ENCODE measurements around the gene LRRC41.

The LRRC41 gene

DNA sequence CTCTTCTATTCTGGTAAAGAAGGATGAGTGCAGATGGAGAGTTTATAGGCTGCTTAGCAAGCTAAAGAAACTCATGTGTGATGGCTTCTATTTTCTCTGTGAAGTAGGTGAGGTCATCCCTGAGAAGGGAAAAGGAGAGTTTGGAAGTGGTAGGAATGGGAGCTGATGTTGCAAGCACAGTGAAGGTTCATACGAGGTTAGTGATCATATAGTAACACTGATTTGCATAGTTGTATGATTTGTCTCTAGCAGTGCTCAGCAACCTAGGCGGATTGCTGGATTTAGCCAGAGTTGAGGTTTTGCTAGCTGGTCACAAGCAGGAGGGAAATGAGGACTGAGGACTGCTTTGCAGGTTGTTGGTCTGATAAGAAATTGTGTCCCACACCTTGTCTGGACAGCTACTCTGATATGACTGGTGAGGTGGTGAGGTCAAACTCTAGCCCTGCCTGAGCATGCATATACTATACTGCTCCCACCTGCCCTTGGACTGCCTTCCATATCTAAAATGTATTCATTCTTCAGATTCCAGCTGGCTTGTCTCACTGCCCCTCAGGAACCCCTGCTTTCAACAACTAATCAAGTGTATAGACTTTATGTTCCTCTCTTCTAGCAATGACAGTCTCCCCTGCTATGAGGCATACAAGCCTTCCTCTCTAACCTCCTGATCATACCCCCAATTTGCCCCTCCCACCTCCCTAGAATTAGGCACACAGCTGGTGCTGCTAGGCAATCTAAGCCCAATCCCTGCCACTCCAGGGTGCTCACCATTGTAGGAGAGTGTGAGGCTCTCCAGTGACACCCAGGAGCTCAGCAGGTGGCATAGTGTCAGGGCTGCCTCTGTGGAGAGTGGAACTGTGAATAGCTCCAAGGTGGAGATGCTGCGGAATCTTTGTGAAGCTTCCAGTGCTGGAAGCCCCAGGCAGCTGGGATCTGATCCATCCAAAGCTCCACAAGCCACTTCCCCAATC is 18.5 kb downstream of the LRRC41 start:
- Histone ChIP-seq H3K27ac (no peak overlapping the region), H3K4me3 (no peak overlapping the region), H3K4me1 (no peaks in the 10 kb centered on the region), H3K36me3 (peaks cover 40 to 99% (median 83%) of the 10 kb centered on the region in 3 donors), H3K9me3 (no peaks in the 10 kb centered on the region), H3K27me3 (no peaks in the 10 kb centered on the region)
- DNase-seq: no peak
- TF ChIP-seq, protein P1, sequence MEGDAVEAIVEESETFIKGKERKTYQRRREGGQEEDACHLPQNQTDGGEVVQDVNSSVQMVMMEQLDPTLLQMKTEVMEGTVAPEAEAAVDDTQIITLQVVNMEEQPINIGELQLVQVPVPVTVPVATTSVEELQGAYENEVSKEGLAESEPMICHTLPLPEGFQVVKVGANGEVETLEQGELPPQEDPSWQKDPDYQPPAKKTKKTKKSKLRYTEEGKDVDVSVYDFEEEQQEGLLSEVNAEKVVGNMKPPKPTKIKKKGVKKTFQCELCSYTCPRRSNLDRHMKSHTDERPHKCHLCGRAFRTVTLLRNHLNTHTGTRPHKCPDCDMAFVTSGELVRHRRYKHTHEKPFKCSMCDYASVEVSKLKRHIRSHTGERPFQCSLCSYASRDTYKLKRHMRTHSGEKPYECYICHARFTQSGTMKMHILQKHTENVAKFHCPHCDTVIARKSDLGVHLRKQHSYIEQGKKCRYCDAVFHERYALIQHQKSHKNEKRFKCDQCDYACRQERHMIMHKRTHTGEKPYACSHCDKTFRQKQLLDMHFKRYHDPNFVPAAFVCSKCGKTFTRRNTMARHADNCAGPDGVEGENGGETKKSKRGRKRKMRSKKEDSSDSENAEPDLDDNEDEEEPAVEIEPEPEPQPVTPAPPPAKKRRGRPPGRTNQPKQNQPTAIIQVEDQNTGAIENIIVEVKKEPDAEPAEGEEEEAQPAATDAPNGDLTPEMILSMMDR (IDR thresholded peaks at IDR 0.05): no peak
- intact Hi-C loops (cut with DNase I; ENCODE audit: low total_unique reads): no loop called here

DNA sequence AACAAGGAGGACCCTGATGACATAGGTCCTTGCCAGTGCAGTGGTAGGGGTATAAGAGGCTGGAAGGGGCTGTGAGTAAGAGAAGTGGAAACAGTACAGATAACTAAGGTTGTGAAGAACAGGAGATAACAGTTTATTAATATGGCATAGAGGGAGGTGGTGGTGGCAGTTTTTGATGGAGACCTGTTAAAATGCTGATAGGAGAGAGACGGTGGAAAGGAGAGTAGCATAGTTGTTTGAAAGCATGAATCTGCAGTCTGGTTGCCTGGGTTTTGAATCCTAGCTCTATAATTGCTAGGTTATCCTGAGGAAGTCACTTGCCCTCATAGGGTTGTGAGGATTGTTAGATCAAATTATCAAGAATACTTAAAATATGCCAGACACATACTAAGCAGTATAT is 19.4 kb downstream of the LRRC41 start:
- H3K4me3 ChIP-seq: no peak overlapping the region
- no peaks in the 10 kb centered on the region for H3K4me1 ChIP-seq
- no peak overlapping the region for H3K27ac ChIP-seq
- intact Hi-C loops (cut with DNase I; ENCODE audit: low total_unique reads): no loop called here
- no peaks in the 10 kb centered on the region for H3K9me3 ChIP-seq
- no peaks in the 10 kb centered on the region for H3K27me3 ChIP-seq
- peaks cover 44 to 99% (median 83%) of the 10 kb centered on the region in 3 donors for H3K36me3 ChIP-seq
- TF ChIP-seq, protein P1 (IDR thresholded peaks at IDR 0.05): no peak
- DNase-seq: no peak

DNA sequence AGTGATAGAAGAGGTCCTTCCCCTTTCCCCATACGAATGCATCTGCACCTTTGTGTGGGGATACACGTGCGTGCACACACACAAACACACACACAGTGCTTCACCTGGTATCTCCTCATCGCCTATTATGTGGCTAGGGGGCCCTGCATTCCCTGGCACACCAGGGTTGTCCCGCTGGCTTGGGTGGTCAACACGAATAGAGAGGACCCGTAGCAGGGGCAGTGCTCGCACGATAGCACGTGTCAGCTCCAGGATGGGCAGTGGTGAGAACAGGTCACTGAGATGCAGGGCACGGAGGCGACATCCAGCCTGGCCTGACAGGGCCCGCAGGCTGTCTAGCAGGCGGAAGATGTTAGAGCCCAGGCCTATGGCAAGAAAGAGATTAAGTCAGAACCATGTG is 22.4 kb downstream of the LRRC41 start:
- peaks cover 43 to 87% (median 85%) of the 10 kb centered on the region in 3 donors for H3K36me3 ChIP-seq
- DNase-seq: no peak
- H3K4me3 ChIP-seq: no peak overlapping the region
- no peaks in the 10 kb centered on the region for H3K9me3 ChIP-seq
- H3K4me1 ChIP-seq: no peaks in the 10 kb centered on the region
- TF ChIP-seq, protein P1 (IDR thresholded peaks at IDR 0.05): no peak
- H3K27ac ChIP-seq: no peak overlapping the region
- no peaks in the 10 kb centered on the region for H3K27me3 ChIP-seq
- intact Hi-C loops (cut with DNase I; ENCODE audit: low total_unique reads): no loop called here

DNA sequence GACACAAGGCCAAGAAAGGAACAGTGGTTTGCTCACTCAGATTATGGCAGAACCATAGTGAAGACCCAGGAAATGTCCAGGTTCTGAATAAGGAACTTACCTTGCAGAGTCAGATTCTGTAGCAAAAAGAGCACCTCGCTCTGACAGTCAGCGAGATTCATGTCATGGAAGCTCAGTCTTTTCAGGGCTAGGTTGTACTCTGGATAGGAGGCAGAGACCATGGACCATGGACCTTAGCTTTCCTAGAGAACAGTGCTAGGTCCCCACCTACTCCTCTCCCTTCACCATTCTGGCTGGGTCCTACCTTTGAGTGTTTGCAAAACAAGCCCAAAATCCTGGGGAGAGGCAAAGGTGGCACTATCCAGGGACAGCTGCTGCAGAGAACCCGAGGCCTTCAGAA is 23.3 kb downstream of the LRRC41 start:
- TF ChIP-seq, protein P1 (IDR thresholded peaks at IDR 0.05): no peak
- Histone ChIP-seq H3K27me3 (no peaks in the 10 kb centered on the region), H3K4me1 (no peaks in the 10 kb centered on the region), H3K4me3 (no peak overlapping the region), H3K36me3 (peaks cover 34 to 78% (median 75%) of the 10 kb centered on the region in 3 donors), H3K9me3 (no peaks in the 10 kb centered on the region), H3K27ac (no peak overlapping the region)
- DNase-seq: no peak
- intact Hi-C loops (cut with DNase I; ENCODE audit: low total_unique reads): no loop called here

DNA sequence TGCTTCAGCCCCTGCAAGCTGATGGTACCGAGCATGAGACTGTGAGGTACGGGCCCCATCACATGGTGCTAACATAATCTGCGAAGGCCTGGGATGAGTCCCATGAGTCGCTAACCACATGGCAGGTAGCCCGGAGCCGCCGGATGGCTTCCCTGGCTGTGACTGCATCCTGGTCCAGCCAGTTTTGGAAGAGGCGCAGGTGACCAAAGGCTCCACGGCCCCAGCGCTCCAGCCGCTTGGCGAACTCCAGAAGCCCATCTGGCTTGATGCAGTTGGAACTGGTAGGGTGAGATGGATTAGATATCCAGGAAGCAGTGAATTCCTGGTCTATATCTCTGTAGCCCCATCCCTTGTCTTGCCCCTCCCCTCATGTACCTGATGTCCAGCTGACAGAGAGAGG is 24.6 kb downstream of the LRRC41 start:
- intact Hi-C loops (cut with DNase I; ENCODE audit: low total_unique reads): no loop called here
- no peak overlapping the region for H3K27ac ChIP-seq
- H3K4me3 ChIP-seq: no peak overlapping the region
- no peaks in the 10 kb centered on the region for H3K27me3 ChIP-seq
- H3K9me3 ChIP-seq: no peaks in the 10 kb centered on the region
- peaks cover 23 to 65% (median 64%) of the 10 kb centered on the region in 3 donors for H3K36me3 ChIP-seq
- TF ChIP-seq, protein P1 (IDR thresholded peaks at IDR 0.05): no peak
- no peaks in the 10 kb centered on the region for H3K4me1 ChIP-seq
- DNase-seq: no peak

All from tibial artery (tissue), 4 donors.